ENCODE data around the gene SLC35B1. TPM values are rescaled to one million over a fixed set of nuclear protein-coding genes. Genes with fewer than 3 reads are reported as not detected.

SLC35B1 gene
- total RNA-seq, 4 donors from 2014 or later, result 29.6 to 46.5 (median 42.8) TPM

DNA sequence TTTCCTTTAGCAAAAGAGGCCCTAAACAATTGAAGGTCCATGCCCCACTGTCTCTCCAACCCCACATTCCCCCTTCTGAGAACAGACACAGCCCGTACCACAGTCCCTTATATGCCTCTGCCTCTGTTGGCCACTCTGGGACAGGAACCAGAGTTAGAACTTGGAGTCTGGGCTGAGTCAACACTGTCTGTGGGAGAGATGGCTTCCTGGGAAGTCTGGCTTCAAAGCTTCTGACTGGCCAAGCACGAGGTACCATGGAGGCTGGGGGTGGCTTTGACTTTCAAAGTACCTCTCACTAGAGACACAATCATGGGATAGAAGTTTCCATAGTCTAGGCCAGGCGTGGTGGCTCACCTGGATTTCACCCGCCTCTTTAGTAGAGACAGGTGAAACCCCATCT lies 15.0 kb downstream of the SLC35B1 start:
- DNase-seq (ENCODE audit: low spot score in 2 of 2), result no peak
- H3K36me3 ChIP-seq, result no peaks in the 10 kb centered on the region
- peaks cover 0 to 18% (median 3%) of the 10 kb centered on the region in 4 donors for H3K4me1 ChIP-seq
- peaks cover 0 to 4% of the 10 kb centered on the region in 2 donors for H3K27me3 ChIP-seq
- TF ChIP-seq POLR2A (IDR thresholded peaks at IDR 0.05) (no peak), EP300 (IDR thresholded peaks at IDR 0.05) (no peak)
- 86 to 87% methylated on average over 4 of the region's 4 CpGs for WGBS, 2 donors
- no peaks in the 10 kb centered on the region for H3K9me3 ChIP-seq
- H3K27ac ChIP-seq, result peak overlapping the region in 2 of 4 donors; percentile 71 to 88
- H3K4me3 ChIP-seq, result no peak overlapping the region

GRCh38 chr17:49691677-49692191 lies 16.0 kb downstream of the SLC35B1 start:
- Histone ChIP-seq H3K36me3 (no peaks in the 10 kb centered on the region), H3K9me3 (no peaks in the 10 kb centered on the region), H3K4me3 (no peak overlapping the region), H3K27ac (peak overlapping the region; percentile 19 to 88 (median 47)), H3K27me3 (peaks cover 0 to 4% of the 10 kb centered on the region in 2 donors), H3K4me1 (peaks cover 0 to 18% (median 3%) of the 10 kb centered on the region in 4 donors)
- DNase-seq (ENCODE audit: low spot score in 2 of 2), result no peak
- TF ChIP-seq POLR2A (IDR thresholded peaks at IDR 0.05) (no peak), CTCF (IDR thresholded peaks at IDR 0.05) (no peak), EP300 (IDR thresholded peaks at IDR 0.05) (no peak)
- WGBS, 2 donors, result 48% methylated on average over 8 of the region's 8 CpGs

DNA sequence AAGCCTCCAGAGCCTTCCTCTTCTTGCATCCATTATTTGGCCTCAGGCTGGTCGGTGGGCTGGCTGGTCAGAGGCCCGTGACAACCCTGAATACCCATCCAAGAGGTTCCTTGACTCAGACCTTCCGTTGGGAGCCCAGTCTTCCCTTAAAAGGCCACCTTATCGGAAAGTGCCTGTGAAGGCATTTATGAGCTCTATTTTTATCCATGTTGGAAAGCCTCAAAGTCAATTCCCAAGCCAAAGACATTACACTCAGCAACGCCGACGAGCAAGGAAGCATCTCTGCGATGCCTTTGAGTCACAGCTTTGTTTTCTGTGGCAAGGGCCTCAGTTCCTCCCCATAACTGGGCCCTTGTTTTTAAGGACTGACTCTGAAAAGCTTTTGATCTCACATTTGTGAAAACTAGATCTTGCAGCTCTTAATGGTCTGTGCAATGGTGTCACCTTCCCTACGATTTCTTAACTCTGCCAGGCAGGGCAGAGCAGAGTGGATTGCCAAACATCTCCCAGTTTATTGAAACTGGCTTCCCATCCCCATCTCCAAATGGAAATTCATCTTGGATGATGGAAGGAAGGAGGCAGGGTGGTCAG lies 16.6 kb downstream of the SLC35B1 start:
- TF ChIP-seq POLR2A (IDR thresholded peaks at IDR 0.05) (no peak), CTCF (IDR thresholded peaks at IDR 0.05) (no peak), EP300 (IDR thresholded peaks at IDR 0.05) (peak; percentile 14 to 59)
- H3K27ac ChIP-seq, result peak overlapping the region; percentile 19 to 88 (median 47)
- H3K4me1 ChIP-seq, result peaks cover 0 to 18% (median 3%) of the 10 kb centered on the region in 4 donors
- H3K4me3 ChIP-seq, result no peak overlapping the region
- no peaks in the 10 kb centered on the region for H3K36me3 ChIP-seq
- peaks cover 0 to 4% of the 10 kb centered on the region in 2 donors for H3K27me3 ChIP-seq
- 23 to 42% methylated on average over 9 of the region's 9 CpGs for WGBS, 2 donors
- peak in 1 of 2 donors; percentile 34 for DNase-seq (ENCODE audit: low spot score in 2 of 2)
- no peaks in the 10 kb centered on the region for H3K9me3 ChIP-seq

GRCh38 chr17:49690256-49690655 lies 17.5 kb downstream of the SLC35B1 start:
- TF ChIP-seq EP300 (IDR thresholded peaks at IDR 0.05), result no peak
- TF ChIP-seq POLR2A (IDR thresholded peaks at IDR 0.05), result no peak
- TF ChIP-seq CTCF (IDR thresholded peaks at IDR 0.05), result no peak
- Histone ChIP-seq H3K27me3 (peaks cover 0 to 4% of the 10 kb centered on the region in 2 donors), H3K36me3 (no peaks in the 10 kb centered on the region), H3K9me3 (no peaks in the 10 kb centered on the region), H3K4me1 (peaks cover 0 to 16% (median 0%) of the 10 kb centered on the region in 4 donors), H3K4me3 (no peak overlapping the region), H3K27ac (peak overlapping the region in 2 of 4 donors; percentile 71 to 88)
- no peak for DNase-seq (ENCODE audit: low spot score in 2 of 2)
- 23 to 34% methylated on average over 2 of the region's 2 CpGs for WGBS, 2 donors

DNA sequence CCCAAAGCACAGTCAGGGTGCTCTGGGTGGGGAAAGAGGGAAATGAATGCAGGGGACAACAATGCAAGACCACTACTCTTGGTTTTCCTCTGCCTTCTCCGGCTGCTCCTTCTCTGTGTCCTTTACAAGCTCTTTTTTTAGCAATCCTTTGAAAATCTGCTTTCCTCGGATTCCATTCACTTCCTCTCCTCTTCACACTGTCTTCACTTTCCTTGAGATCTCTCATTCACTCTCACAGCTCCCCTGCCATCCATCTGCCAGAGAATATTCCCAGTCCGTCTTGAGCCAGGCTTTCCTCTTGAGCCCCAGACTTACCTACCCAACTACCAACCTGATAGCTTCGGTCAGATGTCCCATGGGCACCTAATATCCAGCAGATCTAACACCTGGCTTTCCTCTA lies 18.9 kb downstream of the SLC35B1 start:
- Histone ChIP-seq H3K27me3 (peaks cover 0 to 4% of the 10 kb centered on the region in 2 donors), H3K36me3 (no peaks in the 10 kb centered on the region), H3K4me3 (peak overlapping the region in 1 of 4 donors; percentile 1), H3K9me3 (no peaks in the 10 kb centered on the region), H3K27ac (peak overlapping the region in 3 of 4 donors; percentile 40 to 78 (median 66)), H3K4me1 (peaks cover 0 to 11% (median 0%) of the 10 kb centered on the region in 4 donors)
- WGBS, 2 donors, result 72 to 74% methylated on average over 4 of the region's 4 CpGs
- TF ChIP-seq EP300 (IDR thresholded peaks at IDR 0.05) (no peak), POLR2A (IDR thresholded peaks at IDR 0.05) (no peak), CTCF (IDR thresholded peaks at IDR 0.05) (no peak)
- DNase-seq (ENCODE audit: low spot score in 2 of 2), result no peak
